Measurements from ENCODE around the gene POLDIP2. TPM values are rescaled to one million over a fixed set of nuclear protein-coding genes. Genes with fewer than 3 reads are reported as not detected.

Gene POLDIP2
- total RNA-seq, 1 donor from 2014 or later, result 70.8 TPM

DNA sequence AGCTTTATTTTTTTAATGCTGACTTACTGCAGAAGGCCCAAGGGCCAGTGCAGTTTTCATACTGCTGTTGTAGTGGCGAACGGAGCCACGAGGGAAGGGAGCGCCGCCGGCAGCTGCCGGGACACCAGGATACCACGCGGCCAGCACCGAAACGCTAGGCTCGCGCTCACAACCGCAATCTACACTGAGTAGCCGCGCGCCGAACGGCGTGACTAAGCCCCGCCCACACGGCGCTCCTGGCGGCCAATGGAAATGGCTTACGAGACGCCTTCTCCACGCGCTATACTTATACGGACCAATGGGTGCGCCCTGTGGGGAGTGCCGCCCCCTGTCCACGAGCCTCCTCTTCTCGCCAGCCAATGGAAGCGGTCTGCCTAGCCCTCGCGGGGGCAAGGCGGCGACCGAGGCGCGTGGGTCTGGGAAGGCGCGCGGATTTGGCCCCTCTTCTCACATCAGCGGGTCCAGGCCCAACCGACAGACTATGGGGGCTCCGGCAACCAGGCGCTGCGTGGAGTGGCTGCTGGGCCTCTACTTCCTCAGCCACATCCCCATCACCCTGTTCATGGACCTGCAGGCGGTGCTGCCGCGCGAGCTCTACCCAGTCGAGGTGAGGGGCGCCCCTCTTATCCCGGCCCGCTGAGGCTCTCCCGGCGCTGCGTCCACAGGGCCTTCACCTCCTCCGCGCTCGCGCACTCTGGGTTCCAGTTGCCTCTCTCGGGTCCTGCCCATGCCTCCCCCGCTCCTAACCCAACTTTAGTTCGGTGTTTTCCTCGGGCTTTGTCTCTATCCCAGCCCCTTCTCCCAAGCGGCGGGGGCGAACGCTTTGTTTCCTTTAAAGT, 38.3 kb downstream of the POLDIP2 start, which contains the start of gene TMEM97:
Gene TMEM97, plus strand, starts transcription at position 442 of the 839 bp plus-strand sequence. Its CDS starts 40 bp downstream, at position 482.
- intact Hi-C loops (cut with micrococcal nuclease), result loop anchor here (1.0 to 5.0 kb wide), 10 partner anchors 16 to 510 kb away; partner anchors contain the start of genes IFT20, LYRM9, POLDIP2 and SARM1

DNA sequence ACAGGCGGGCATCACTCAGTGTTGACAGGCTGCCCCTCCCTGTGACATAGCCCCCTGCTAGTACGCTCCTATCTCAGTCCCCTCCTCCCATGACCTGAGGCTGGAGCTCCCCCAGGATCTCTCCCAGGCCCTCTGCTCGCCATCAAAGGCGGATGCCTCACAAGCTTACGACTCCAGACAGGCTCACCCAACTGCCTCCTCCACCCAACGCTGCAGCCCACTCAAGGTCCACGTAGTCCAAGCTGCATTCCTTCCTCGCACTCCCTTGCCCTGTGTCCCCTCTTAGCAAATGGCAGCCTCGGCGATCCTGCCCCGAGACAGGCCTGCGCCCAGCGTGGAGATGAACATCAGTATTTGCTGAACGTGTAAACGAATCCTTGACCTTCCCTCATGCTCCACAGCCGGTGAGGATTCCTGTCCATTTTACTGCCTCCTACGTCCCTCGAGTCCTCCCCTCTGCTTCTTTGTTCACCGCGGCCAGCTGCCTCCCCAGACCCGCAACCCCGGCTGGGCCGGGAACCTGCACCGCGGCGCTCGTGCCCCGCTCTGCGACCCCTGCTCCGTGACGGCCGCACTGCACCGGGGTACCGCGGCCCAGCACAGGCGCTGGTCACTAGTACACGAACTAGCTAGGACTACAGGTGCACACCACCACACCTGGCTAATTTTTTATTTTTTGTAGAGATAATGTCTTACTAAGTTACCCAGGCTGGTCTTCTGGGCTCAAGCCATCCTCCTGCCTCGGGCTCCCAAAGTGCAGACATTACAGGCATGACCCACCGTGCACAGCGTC, 39.2 kb downstream of the POLDIP2 start:
- intact Hi-C loops (cut with micrococcal nuclease), result loop anchor here (1.0 to 5.0 kb wide), 5 partner anchors 91 to 509 kb away; partner anchors contain the start of genes LYRM9 and UNC119

DNA sequence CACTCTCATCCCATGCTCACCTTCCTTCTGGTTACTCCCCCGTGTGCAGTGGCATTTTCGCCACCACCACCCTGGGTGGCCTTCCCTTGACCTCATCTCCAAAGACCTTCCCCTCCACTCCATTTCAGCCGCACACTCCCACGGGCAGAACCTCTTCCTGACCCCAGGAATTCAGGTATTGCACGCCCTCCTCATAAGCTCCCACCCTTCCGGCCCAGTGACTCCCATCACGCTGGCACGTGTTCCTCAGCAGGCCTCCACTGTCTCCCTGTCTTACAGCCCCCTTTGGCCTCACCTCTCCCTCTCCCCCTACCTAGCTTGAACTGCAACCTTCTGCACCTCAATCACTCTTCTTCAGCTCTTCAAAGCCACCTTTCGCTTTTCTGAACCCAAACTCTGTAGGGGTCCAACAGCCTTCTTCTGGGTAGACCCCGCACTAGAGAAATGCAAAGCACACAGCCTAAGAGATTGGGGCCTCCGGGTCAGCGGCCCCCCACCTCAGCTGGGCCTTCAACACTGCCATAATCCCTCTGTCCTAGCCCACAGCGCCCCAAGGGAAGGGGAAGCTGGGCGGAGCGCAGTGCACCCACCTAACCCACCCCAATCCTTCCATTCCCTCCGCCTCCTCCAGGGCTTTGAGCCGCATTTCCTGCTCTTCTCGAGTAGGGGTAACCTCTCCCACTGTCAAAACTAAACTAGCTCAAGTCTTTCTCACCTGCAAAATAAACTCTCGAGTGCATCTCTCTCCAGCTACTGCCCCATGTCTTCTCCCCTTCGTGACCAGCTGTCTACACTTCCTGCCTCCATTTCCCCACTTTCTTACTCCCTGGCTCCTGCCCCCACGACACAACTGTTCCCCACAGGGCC, 40.0 kb downstream of the POLDIP2 start:
- intact Hi-C loops (cut with micrococcal nuclease), result loop anchor here (5.0 kb wide), 1 partner anchor 235 kb away; the partner anchor contains the start of gene UNC119

DNA sequence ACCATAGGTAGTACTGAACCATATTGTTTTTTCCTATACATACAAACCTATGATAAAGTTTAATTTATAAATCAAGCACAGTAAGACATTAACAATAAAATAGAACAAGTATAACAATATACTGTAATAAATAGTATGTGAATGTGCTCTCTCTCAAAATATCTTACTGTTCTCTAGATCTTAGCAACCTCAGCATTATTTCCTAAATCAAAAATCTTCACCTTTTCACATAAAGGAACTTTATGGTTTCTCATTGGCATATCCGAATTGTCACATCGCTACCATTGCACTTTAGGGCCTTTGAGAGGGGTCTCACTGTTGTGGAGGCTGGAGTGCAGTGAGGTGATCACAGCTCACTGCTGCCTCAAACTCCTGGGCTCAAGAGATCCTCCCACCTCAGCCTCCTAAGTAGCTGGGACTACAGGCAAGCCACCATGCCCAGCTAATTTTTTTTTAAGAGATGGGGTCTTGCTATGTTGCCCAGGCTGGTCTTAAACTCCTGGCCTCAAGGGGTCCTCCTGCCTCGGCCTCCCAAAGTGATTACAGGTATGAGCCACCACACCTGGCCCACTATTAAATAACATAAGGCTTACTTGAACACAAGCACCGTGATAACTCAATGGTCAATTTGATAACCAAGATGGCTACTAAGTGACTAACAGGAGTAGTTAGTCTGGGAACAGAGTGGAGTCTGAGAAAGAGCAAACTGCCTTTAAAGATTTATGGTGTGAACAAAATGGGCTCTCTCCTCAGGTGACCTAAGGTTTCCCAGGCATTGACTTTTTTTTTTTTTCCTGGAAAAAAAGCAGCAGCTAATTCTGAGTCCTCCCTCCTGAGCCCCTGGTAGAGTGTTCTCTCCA, 41.3 kb downstream of the POLDIP2 start:
- intact Hi-C loops (cut with micrococcal nuclease), result loop anchor here (5.0 kb wide), 1 partner anchor 236 kb away; the partner anchor contains the start of gene UNC119

DNA sequence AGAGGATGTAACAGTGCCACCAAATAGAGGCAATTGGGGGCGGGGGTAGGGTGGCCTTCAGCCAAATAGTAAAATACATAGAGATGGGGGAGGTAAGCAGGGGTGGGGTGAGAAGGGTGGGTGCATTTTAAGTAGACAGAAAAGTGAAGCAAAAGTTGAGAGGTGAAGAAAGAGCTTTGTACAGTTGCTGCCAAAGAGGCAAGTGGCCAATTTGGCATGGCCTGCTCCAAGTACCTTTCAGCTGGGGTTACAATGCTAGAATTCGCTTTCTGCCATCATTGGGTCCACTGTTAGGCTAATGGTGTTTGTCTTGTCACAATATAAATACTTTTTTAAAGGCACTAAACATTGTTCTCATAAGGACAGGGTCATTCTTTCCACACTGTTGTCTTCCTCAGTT, 43.5 kb downstream of the POLDIP2 start:
- intact Hi-C loops (cut with micrococcal nuclease), result no loop called here

DNA sequence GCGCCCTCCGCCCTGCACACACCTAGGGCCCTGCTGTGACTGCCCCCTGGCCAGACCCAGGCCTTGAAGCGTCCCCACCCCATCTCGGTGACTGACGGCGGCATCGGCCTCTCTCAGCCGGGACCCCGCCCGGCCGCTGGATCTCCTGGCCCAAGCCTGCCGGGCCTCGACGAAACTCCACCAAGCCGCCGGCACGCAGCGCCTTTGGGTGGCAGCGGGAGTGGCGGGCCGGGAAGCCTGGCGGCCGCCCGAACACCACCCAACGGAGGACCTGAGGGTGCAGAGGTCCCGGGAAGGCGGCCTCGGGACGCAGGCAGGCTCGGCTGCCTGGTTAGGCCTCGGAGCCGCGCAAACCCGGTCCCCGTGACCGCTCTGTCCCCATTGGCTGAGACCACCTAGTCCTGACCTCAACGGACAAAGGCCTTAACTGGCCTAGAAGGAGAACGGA, 50.3 kb downstream of the POLDIP2 start:
- intact Hi-C loops (cut with micrococcal nuclease), result no loop called here

DNA sequence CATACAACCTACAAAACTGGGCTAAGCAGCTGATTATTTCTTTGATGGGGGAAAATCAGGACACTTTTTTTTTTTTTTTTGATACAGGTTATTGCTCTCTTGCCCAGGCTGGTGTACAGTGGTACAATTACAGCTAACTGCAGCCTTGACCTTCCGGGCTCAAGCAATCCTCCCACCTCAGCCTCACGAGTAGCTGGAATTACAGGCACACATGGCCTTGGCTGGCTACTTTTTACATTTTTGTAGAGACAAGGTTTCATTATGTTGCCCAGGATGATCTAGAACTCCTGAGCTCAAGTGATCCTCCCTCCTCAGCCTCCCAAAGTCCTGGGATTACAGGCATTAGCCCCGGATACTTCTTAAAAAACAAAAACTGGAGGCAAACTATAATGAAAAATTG, 58.9 kb downstream of the POLDIP2 start:
- intact Hi-C loops (cut with micrococcal nuclease), result no loop called here

Other genes with a start within 250 kb of the POLDIP2 start
- gene TMEM97, start 38.3 kb downstream of the POLDIP2 start, total RNA-seq, result 26.9 and 30.3 TPM in 2 replicates
- gene IFT20, start 22.1 kb downstream of the POLDIP2 start, total RNA-seq, result 23.4 and 23.6 TPM in 2 replicates
- 26.9 and 32.4 TPM in 2 replicates for gene TNFAIP1, start 21.8 kb downstream of the POLDIP2 start, total RNA-seq
- not detected in 2 replicates for gene SEBOX, start 7.7 kb upstream of the POLDIP2 start, total RNA-seq
- gene VTN, start 12.8 kb upstream of the POLDIP2 start, total RNA-seq, result 0.12 and 0.41 TPM in 2 replicates
- gene SARM1, start 14.2 kb upstream of the POLDIP2 start, total RNA-seq, result 29.1 and 29.8 TPM in 2 replicates
- gene SLC46A1, start 48.7 kb upstream of the POLDIP2 start, total RNA-seq, result 2.3 and 2.9 TPM in 2 replicates
- not detected in 2 replicates for gene SLC13A2, start 116.1 kb upstream of the POLDIP2 start, total RNA-seq
- gene FOXN1, start 148.8 kb upstream of the POLDIP2 start, total RNA-seq, result not detected in 2 replicates
- gene UNC119, start 195.1 kb upstream of the POLDIP2 start, total RNA-seq, result 138 and 160 TPM in 2 replicates
- 71.9 and 73.6 TPM in 2 replicates for gene PIGS, start 214.0 kb upstream of the POLDIP2 start, total RNA-seq
- 142 and 146 TPM in 2 replicates for gene ALDOC, start 219.4 kb upstream of the POLDIP2 start, total RNA-seq
- gene SPAG5, start 241.5 kb upstream of the POLDIP2 start, total RNA-seq, result 96.4 and 101 TPM in 2 replicates